RWPE1 (cell line): ENCODE results near the gene RNF10.
"Not testable (repeated sequence)": the region's sequence is repeated elsewhere in the genome, so short reads cannot be mapped to it uniquely, and the experiment has no call there.

Experiments used
- CTCF ChIA-PET: fragments of 350-600 bp; sonication (Branson Sonifier 250); formaldehyde crosslinking; extraction: SDS; loops from one replicate; lab custom pipeline; 2021; lab: Yijun Ruan, JAX
- POLR2A ChIA-PET: fragments of 400-600 bp; formaldehyde crosslinking; extraction: SDS; loops from one replicate; lab custom pipeline; 2020; ENCODE audit warnings: antibody characterized with exemption; ENCODE audit not compliant: low non-redundant PET; lab: Yijun Ruan, JAX
- DNase-seq: peaks from one replicate; pipeline ENCODE4 v3.0.0; 2012; ENCODE audit warnings: low spot score
- H3K27ac ChIP-seq: fragments of 450-650 bp; 2 replicates; pipeline ENCODE4 v1.5.1; 2017
- TF ChIP-seq, protein P1 (sequence below): fragments of 450-650 bp; conservative IDR thresholded peaks from 2 replicates; pipeline ENCODE4 v1.5.1; 2017; ENCODE audit warnings: low read depth, mild to moderate bottlenecking

The RNF10 gene

GRCh38 chr12:120534203-120534702 lies at the start of gene RNF10:
RNF10 (plus strand) TSS chr12:120534356; CDS start chr12:120534812, 456 bp downstream.
- ChIA-PET POLR2A (no interaction called here), CTCF (no interaction called here)
- DNase-seq: peak; percentile 94
- TF ChIP-seq, protein P1, sequence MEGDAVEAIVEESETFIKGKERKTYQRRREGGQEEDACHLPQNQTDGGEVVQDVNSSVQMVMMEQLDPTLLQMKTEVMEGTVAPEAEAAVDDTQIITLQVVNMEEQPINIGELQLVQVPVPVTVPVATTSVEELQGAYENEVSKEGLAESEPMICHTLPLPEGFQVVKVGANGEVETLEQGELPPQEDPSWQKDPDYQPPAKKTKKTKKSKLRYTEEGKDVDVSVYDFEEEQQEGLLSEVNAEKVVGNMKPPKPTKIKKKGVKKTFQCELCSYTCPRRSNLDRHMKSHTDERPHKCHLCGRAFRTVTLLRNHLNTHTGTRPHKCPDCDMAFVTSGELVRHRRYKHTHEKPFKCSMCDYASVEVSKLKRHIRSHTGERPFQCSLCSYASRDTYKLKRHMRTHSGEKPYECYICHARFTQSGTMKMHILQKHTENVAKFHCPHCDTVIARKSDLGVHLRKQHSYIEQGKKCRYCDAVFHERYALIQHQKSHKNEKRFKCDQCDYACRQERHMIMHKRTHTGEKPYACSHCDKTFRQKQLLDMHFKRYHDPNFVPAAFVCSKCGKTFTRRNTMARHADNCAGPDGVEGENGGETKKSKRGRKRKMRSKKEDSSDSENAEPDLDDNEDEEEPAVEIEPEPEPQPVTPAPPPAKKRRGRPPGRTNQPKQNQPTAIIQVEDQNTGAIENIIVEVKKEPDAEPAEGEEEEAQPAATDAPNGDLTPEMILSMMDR: no peak
- H3K27ac ChIP-seq: peak within 1 kb of the TSS; percentile 86

- ChIA-PET POLR2A (no interaction called here), CTCF (interaction anchor here (1.7 kb wide), 1 partner anchor 9 kb away, joined by 5 read pairs; no protein-coding TSS in a partner anchor)
These were observed 47.9 kb upstream of the RNF10 start for GRCh38 chr12:120485961-120486881.

GRCh38 chr12:120487552-120487951 lies 46.6 kb upstream of the RNF10 start:
- H3K27ac ChIP-seq, DNase-seq, POLR2A ChIA-PET: not testable (repeated sequence)
- CTCF ChIA-PET: interaction anchor here (0.6 to 0.7 kb wide), 2 partner anchors 34 to 57 kb away, joined by 3 read pairs; no protein-coding TSS in a partner anchor

More at GRCh38 chr12:120485961-120486881, 47.9 kb upstream of the RNF10 start:
- TF ChIP-seq, protein P1: no peak
- DNase-seq: no peak
- H3K27ac ChIP-seq: no peak overlapping the region

- POLR2A ChIA-PET: no interaction called here
- no peak overlapping the region for H3K27ac ChIP-seq
- CTCF ChIA-PET: interaction anchor here (0.6 to 0.7 kb wide), 2 partner anchors 34 to 57 kb away, joined by 3 read pairs; no protein-coding TSS in a partner anchor
- TF ChIP-seq, protein P1: no peak
- DNase-seq: no peak
These were observed 46.0 kb upstream of the RNF10 start for GRCh38 chr12:120488057-120488640.

- ChIA-PET CTCF (interaction anchor here (0.6 kb wide), 1 partner anchor 41 kb away, joined by 3 read pairs; no protein-coding TSS in a partner anchor), POLR2A (no interaction called here)
- H3K27ac ChIP-seq: no peak overlapping the region
- TF ChIP-seq, protein P1: no peak
- no peak for DNase-seq
These were observed 45.1 kb upstream of the RNF10 start for GRCh38 chr12:120489018-120489417.

DNA sequence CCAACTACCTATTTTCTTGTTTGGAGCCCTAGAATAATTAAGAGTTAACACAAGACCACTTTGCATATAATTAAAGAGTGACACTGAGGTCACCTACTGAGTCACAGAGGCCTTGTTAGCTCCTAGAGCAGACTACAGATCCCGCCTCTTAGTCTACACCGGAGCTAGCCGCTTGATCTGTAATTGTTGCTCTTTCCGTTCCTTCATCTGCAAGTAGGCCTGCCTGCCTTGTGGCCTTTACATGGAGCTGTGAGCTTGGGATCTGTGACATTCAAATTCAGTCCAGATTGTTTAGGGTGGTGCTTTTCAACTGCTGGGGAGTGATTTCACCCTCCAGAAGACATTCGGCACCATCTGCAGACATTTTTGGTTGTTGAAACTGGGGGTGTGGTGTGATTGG lies 43.8 kb upstream of the RNF10 start:
- CTCF ChIA-PET: interaction anchor here (0.6 kb wide), 1 partner anchor 22 kb away, joined by 4 read pairs; no protein-coding TSS in a partner anchor
- H3K27ac ChIP-seq: no peak overlapping the region
- POLR2A ChIA-PET: no interaction called here
- DNase-seq: no peak
- TF ChIP-seq, protein P1: no peak
